BLaER1 treated with 17β-estradiol and CSF1 and Interleukin-3, amounts not matched to agents 10 nM and 100 nM (cell line): ENCODE results near the gene SLC35F3.

ENCODE experiments used
- H3K27ac ChIP-seq, 11 experiments: shearing (Covaris generic); formaldehyde crosslinking; 2 replicates each; pipeline ENCODE4 v1.8.1; 2022
- H3K27me3 ChIP-seq, 11 experiments: shearing (Covaris generic); formaldehyde crosslinking; 2 replicates each; pipeline ENCODE4 v1.8.1; 2022
- H3K36me3 ChIP-seq, 11 experiments: shearing (Covaris generic); formaldehyde crosslinking; 2 replicates each; pipeline ENCODE4 v1.8.1; 2022
- H3K4me1 ChIP-seq, 10 experiments: shearing (Covaris generic); formaldehyde crosslinking; 2 replicates each; pipeline ENCODE4 v1.8.1; 2022
- H3K4me2 ChIP-seq, 11 experiments: shearing (Covaris generic); formaldehyde crosslinking; 2 replicates each; pipeline ENCODE4 v1.8.1; 2022
- H3K4me3 ChIP-seq, 10 experiments: shearing (Covaris generic); formaldehyde crosslinking; 2 replicates each; pipeline ENCODE4 v1.8.1; 2022
- H3K9ac ChIP-seq, 11 experiments: shearing (Covaris generic); formaldehyde crosslinking; 2 replicates each; pipeline ENCODE4 v1.8.1; 2022
- H3K9me3 ChIP-seq, 11 experiments: shearing (Covaris generic); formaldehyde crosslinking; replicated peaks in 1 of 11; 2 replicates each; pipeline ENCODE4 v1.8.1; 2022
- H4K20me1 ChIP-seq, 11 experiments: shearing (Covaris generic); formaldehyde crosslinking; 2 replicates each; pipeline ENCODE4 v1.8.1; 2022
- Cebpa-rat ChIP-seq, 11 experiments: shearing (Covaris generic); IDR thresholded peaks; 2 replicates each; pipeline ENCODE4 v1.8.1; 2022

Gene SLC35F3

DNA sequence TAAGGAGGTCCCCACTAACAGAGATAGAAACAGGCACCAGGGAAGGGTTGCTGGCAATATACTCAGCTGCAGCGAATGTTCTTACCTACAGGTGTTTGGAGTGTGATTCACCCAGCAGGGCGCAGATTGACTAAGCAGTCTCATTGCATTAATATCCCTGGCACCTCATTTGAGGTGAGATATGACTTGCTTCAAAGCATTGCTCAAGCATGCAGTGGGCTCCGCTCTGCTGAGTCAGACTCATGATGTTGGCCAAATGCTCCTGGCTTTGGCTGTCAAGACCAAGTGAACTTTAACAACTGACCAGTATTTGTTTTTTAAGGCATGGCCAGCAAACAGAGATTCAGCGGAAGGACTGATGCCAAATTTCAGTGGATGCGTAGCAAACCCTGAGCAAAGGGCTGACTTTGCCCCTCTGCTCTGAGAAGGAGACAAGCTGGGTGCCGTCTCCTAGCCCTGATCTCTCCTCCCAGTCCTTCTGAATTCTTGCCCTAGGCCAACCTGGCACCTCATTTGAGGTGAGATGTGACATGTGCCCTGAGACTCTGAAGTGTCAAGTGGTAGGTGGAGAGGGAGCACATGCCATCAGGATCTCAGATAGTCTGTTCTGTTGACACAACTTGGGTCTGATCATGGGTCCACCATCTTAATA, 281.7 kb downstream of the SLC35F3 start:
- H3K9me3 ChIP-seq: peaks cover 4 to 18% (median 13%) of the 10 kb centered on the region in 11 experiments; a peak in 17 of 22 replicates
- H3K4me2 ChIP-seq: no peak overlapping the region
- no peak for TF ChIP-seq Cebpa-rat (IDR thresholded peaks at IDR 0.05)
- H3K27me3 ChIP-seq: no peaks in the 10 kb centered on the region
- peaks cover 6 to 26% (median 20%) of the 10 kb centered on the region in 10 experiments; a peak in 18 of 20 replicates for H3K4me1 ChIP-seq
- H3K9ac ChIP-seq: no peak overlapping the region
- H3K36me3 ChIP-seq: no peaks in the 10 kb centered on the region
- H3K4me3 ChIP-seq: no peak overlapping the region
- no peaks in the 10 kb centered on the region for H4K20me1 ChIP-seq
- no peak overlapping the region for H3K27ac ChIP-seq

- TF ChIP-seq Cebpa-rat (IDR thresholded peaks at IDR 0.05): no peak
- Histone ChIP-seq H3K27ac (peak overlapping the region in 9 of 11 experiments; percentile 1 to 77 (median 57); a peak in 13 of 22 replicates), H3K36me3 (no peaks in the 10 kb centered on the region), H3K9ac (peak overlapping the region in 7 of 11 experiments; percentile 13 to 64 (median 49); a peak in 9 of 22 replicates), H3K4me3 (peak overlapping the region in 3 of 10 experiments; percentile 4 to 31 (median 31); a peak in 2 of 20 replicates), H3K4me1 (peaks cover 6 to 26% (median 20%) of the 10 kb centered on the region in 10 experiments; a peak in 18 of 20 replicates), H4K20me1 (no peaks in the 10 kb centered on the region), H3K27me3 (no peaks in the 10 kb centered on the region), H3K9me3 (peaks cover 12 to 36% (median 23%) of the 10 kb centered on the region in 11 experiments; a peak in 18 of 22 replicates), H3K4me2 (peak overlapping the region; percentile 30 to 84 (median 71); a peak in 21 of 22 replicates)
Observed at GRCh38 chr1:234188454-234188792, 283.9 kb downstream of the SLC35F3 start.

DNA sequence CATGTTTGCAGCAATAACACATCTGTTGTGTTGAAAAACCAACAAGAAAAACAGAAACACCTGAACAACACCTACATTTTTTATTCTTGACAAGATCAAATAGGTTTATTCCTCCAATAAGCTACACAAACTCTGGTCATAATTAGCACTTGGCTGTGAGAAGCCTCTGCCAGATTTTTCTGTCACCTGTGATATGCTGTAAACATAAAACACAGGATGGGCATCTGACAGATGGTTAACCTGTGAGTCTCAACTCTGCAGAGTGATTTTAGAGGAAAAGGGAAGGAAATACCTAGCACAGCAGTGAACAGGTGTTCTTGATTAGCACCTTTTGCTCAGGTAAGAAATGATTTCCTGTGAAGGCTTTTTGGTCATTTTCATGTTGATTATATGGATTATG, 293.4 kb downstream of the SLC35F3 start:
- no peak overlapping the region for H3K9ac ChIP-seq
- no peaks in the 10 kb centered on the region for H3K27me3 ChIP-seq
- H3K4me3 ChIP-seq: no peak overlapping the region
- no peaks in the 10 kb centered on the region for H3K36me3 ChIP-seq
- no peak for TF ChIP-seq Cebpa-rat (IDR thresholded peaks at IDR 0.05)
- peaks cover 0 to 6% (median 0%) of the 10 kb centered on the region in 10 experiments; a peak in 4 of 20 replicates for H3K4me1 ChIP-seq
- H3K4me2 ChIP-seq: no peak overlapping the region
- no peaks in the 10 kb centered on the region for H4K20me1 ChIP-seq
- peaks cover 8 to 29% (median 14%) of the 10 kb centered on the region in 11 experiments; a peak in 18 of 22 replicates for H3K9me3 ChIP-seq
- H3K27ac ChIP-seq: no peak overlapping the region

DNA sequence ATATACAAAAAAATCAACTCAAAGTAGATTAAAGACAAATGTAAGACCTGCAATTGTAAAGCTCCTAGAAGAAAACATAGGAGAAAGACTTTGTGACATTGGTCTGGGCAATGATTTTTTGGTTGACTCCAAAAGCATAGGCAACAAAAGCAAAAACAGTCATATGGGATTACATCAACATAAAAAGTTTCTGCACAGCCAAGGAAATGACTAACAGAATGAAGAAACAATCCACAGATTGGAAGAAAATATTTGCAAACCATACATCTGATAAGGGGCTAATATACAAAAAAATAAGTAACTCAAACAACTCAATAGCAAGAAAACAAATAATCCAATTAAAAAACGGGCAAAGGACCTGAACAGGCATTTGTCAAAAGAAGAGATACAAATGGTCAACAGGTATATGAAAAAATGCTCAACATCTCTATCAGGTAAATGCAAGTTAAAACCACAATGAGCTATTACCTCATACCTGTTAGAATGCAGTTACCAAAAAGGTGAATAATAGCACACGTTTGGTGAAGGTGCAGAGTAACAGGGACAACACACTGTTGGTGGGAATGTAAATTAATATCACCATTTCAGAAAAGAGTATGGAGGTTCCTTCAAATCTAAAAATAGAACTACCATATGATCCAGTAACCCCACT, 295.1 kb downstream of the SLC35F3 start:
- Histone ChIP-seq H3K9ac (no peak overlapping the region), H3K4me2 (no peak overlapping the region), H3K4me3 (no peak overlapping the region), H4K20me1 (no peaks in the 10 kb centered on the region), H3K36me3 (no peaks in the 10 kb centered on the region), H3K9me3 (peaks cover 7 to 17% (median 10%) of the 10 kb centered on the region in 11 experiments; a peak in 16 of 22 replicates), H3K27ac (no peak overlapping the region), H3K4me1 (peaks cover 0 to 6% (median 0%) of the 10 kb centered on the region in 10 experiments; a peak in 4 of 20 replicates), H3K27me3 (no peaks in the 10 kb centered on the region)
- no peak for TF ChIP-seq Cebpa-rat (IDR thresholded peaks at IDR 0.05)

GRCh38 chr1:234200566-234200965, 296.1 kb downstream of the SLC35F3 start:
- no peak for TF ChIP-seq Cebpa-rat (IDR thresholded peaks at IDR 0.05)
- H3K9ac ChIP-seq: no peak overlapping the region
- H3K36me3 ChIP-seq: no peaks in the 10 kb centered on the region

DNA sequence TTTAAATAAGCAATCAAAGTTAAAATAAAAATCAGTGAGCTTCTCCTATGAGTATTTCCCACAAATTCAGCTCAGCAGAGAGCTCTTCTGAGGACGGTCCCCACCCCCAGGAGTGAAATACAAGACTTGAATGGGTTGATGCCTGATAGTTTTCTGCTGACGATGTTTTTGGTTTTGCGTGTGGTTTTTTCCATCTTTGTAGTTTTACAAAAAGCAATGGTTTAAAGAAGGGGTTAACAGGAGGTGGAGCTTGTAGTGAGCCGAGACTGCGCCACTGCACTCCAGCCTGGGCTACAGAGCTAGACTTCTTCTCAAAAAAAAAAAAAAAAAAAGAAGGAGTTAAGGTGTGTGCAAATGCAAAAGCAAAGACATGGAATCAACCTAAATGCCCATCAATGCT, 297.1 kb downstream of the SLC35F3 start:
- peaks cover 0 to 6% (median 0%) of the 10 kb centered on the region in 10 experiments; a peak in 4 of 20 replicates for H3K4me1 ChIP-seq
- H3K9ac ChIP-seq: no peak overlapping the region
- no peak overlapping the region for H3K27ac ChIP-seq
- no peak for TF ChIP-seq Cebpa-rat (IDR thresholded peaks at IDR 0.05)
- no peaks in the 10 kb centered on the region for H4K20me1 ChIP-seq
- H3K36me3 ChIP-seq: no peaks in the 10 kb centered on the region
- H3K4me2 ChIP-seq: no peak overlapping the region
- no peak overlapping the region for H3K4me3 ChIP-seq
- H3K27me3 ChIP-seq: no peaks in the 10 kb centered on the region
- peaks cover 6 to 11% (median 9%) of the 10 kb centered on the region in 11 experiments; a peak in 17 of 22 replicates for H3K9me3 ChIP-seq

More at GRCh38 chr1:234200566-234200965, 296.1 kb downstream of the SLC35F3 start:
- Histone ChIP-seq H3K27ac (no peak overlapping the region), H3K27me3 (no peaks in the 10 kb centered on the region), H3K4me3 (no peak overlapping the region), H4K20me1 (no peaks in the 10 kb centered on the region), H3K4me1 (peaks cover 0 to 6% (median 0%) of the 10 kb centered on the region in 10 experiments; a peak in 4 of 20 replicates), H3K9me3 (peaks cover 6 to 14% (median 9%) of the 10 kb centered on the region in 11 experiments; a peak in 16 of 22 replicates), H3K4me2 (no peak overlapping the region)

DNA sequence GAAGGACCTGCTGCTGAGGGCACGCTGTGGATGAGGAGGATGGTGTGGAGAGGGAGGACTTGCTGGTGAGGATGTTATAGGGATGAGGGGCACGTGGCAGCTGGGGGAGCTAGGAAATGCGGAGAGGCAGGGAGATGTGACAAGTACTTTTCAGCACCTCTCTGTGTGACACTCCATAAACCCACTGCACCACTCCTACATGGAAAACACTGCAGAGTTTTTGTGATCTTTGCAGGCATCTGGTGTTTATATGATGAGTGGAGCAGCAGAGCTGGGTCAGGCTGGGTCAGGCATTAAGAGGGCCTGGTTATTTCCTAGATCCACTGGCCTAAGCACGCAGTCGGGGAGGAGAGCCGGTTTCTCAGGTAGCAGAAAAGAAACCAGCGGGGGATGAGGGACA, 301.5 kb downstream of the SLC35F3 start:
- H4K20me1 ChIP-seq: no peaks in the 10 kb centered on the region
- no peaks in the 10 kb centered on the region for H3K36me3 ChIP-seq
- peaks cover 6 to 38% (median 17%) of the 10 kb centered on the region in 11 experiments; a peak in 18 of 22 replicates for H3K9me3 ChIP-seq
- H3K9ac ChIP-seq: no peak overlapping the region
- H3K27ac ChIP-seq: no peak overlapping the region
- no peak overlapping the region for H3K4me2 ChIP-seq
- no peaks in the 10 kb centered on the region for H3K4me1 ChIP-seq
- H3K27me3 ChIP-seq: no peaks in the 10 kb centered on the region
- no peak overlapping the region for H3K4me3 ChIP-seq
- no peak for TF ChIP-seq Cebpa-rat (IDR thresholded peaks at IDR 0.05)

DNA sequence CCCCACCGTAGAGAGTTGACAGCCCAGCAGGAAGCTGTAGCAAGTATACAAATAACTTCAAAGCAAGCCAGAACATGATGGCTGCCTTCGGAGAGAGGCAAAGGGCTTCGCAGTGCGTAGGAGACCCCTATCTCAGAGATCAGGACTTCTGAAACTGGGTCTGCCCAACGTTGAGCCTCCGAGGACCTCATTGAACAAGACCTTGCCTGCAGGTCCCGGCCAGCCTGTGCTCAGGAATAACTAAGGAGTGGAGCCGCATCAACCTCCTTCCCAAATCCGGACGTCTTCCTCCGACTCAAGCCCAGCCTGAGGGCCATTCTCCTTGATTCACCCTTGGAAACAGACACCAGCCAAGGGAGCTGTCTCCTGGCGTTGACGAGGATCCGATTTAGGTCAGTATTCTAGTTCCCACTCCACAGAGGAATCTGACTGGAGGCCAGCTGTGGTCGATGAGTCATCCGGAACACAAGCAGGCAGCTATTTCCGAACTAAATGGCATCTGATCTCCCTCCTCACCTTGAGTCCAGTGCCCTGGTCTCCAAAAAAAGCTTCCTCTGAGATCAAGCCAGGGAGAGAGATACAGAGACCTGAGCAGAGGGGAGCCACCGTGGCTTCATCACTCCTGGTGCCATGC, 302.3 kb downstream of the SLC35F3 start:
- TF ChIP-seq Cebpa-rat (IDR thresholded peaks at IDR 0.05): no peak
- Histone ChIP-seq H3K27me3 (no peaks in the 10 kb centered on the region), H4K20me1 (no peaks in the 10 kb centered on the region), H3K9ac (no peak overlapping the region), H3K27ac (no peak overlapping the region), H3K36me3 (no peaks in the 10 kb centered on the region), H3K4me2 (no peak overlapping the region), H3K9me3 (peaks cover 12 to 46% (median 22%) of the 10 kb centered on the region in 11 experiments; a peak in 20 of 22 replicates), H3K4me1 (no peaks in the 10 kb centered on the region), H3K4me3 (no peak overlapping the region)

- peaks cover 14 to 49% (median 24%) of the 10 kb centered on the region in 11 experiments; a peak in 21 of 22 replicates for H3K9me3 ChIP-seq
- no peak overlapping the region for H3K27ac ChIP-seq
- H4K20me1 ChIP-seq: no peaks in the 10 kb centered on the region
- H3K4me3 ChIP-seq: no peak overlapping the region
- no peak overlapping the region for H3K4me2 ChIP-seq
- peaks cover 0 to 7% (median 3%) of the 10 kb centered on the region in 10 experiments; a peak in 17 of 20 replicates for H3K4me1 ChIP-seq
- TF ChIP-seq Cebpa-rat (IDR thresholded peaks at IDR 0.05): no peak
- H3K27me3 ChIP-seq: peaks cover 0 to 9% (median 7%) of the 10 kb centered on the region in 11 experiments; a peak in 18 of 22 replicates
- H3K36me3 ChIP-seq: no peaks in the 10 kb centered on the region
- no peak overlapping the region for H3K9ac ChIP-seq
Observed at GRCh38 chr1:234208351-234208750, 303.9 kb downstream of the SLC35F3 start.
